Spleen (tissue), 11 donors: ENCODE results near the gene PRKCA. TPM values are rescaled to one million over a fixed set of nuclear protein-coding genes. Genes with fewer than 3 reads are reported as not detected.

Experiments
- DNase-seq: peaks from one replicate; pipeline ENCODE4 v3.0.0-alpha.2; 2020
- H3K27ac ChIP-seq, 8 donors: fragments of 200-600 bp; sonication (generic) in 7 of 8; 1 replicate in 4 of 8; 2 replicates in 4 of 8; pipeline versions ENCODE4 v1.5.0 to v1.8.0; 2016 to 2021; ENCODE audit warnings: inconsistent platforms in 4 of 8, mild to moderate bottlenecking in 4 of 8, moderate library complexity in 1 of 8
- H3K27me3 ChIP-seq, 7 donors: fragments of 200-600 bp; sonication (generic) in 6 of 7; replicated peaks in 1 of 7; 1 replicate in 4 of 7; 2 replicates in 3 of 7; pipeline versions ENCODE4 v1.5.0 to v1.8.0; 2016 to 2021; ENCODE audit warnings: inconsistent platforms in 3 of 7, mild to moderate bottlenecking in 1 of 7
- H3K36me3 ChIP-seq, 6 donors: fragments of 200-600 bp; sonication (generic) in 5 of 6; 1 replicate in 4 of 6; 2 replicates in 2 of 6; pipeline versions ENCODE4 v1.5.0 to v1.8.0; 2016 to 2021; ENCODE audit warnings: inconsistent platforms in 2 of 6
- H3K4me1 ChIP-seq, 6 donors: fragments of 200-600 bp; sonication (generic) in 5 of 6; 1 replicate in 3 of 6; 2 replicates in 3 of 6; pipeline versions ENCODE4 v1.5.0 to v1.8.0; 2016 to 2021; ENCODE audit warnings: inconsistent platforms in 3 of 6
- H3K4me3 ChIP-seq, 8 donors: fragments of 200-600 bp; sonication (generic) in 7 of 8; 1 replicate in 4 of 8; 2 replicates in 4 of 8; pipeline versions ENCODE4 v1.5.0 to v1.8.0; 2016 to 2021; ENCODE audit warnings: inconsistent platforms in 4 of 8, mild to moderate bottlenecking in 4 of 8, moderate library complexity in 2 of 8
- H3K9me3 ChIP-seq, 8 donors: fragments of 200-600 bp; sonication (generic) in 7 of 8; 1 replicate in 4 of 8; 2 replicates in 4 of 8; pipeline versions ENCODE4 v1.5.0 to v1.8.0; 2016 to 2021; ENCODE audit warnings: inconsistent platforms in 4 of 8
- POLR2A ChIP-seq, 3 donors: fragments of 450-650 bp; IDR thresholded peaks; one replicate each; pipeline ENCODE4 v1.5.1; 2017; ENCODE audit warnings: antibody characterized with exemption in 3 of 3, mild to moderate bottlenecking in 1 of 3
- POLR2AphosphoS5 ChIP-seq, 3 donors: sonication (generic); formaldehyde crosslinking; IDR thresholded peaks; one replicate each; pipeline ENCODE4 v1.5.1; 2017; ENCODE audit warnings: antibody characterized with exemption in 3 of 3
- WGBS, 5 donors: extraction: QIAGEN DNeasy Blood & Tissue Kit in 3 of 5; methylation state at CpG; one replicate each; pipeline versions ENCODE4 v1.1.5 to v1.1.7; 2013 to 2018; 5-methylcytosine and 5-hydroxymethylcytosine counted together
- intact Hi-C: fragments of 100-400 bp; cut with DNase I; formaldehyde crosslinking; loops from one replicate; pipeline ENCODE4 v1.15.0; 2023; ENCODE audit warnings: low total_unique reads
- polyA plus RNA-seq, 3 donors: library from polyadenylated mRNA; stranded (reverse); fragments of 200-250 nt; gene quantifications; one replicate each; pipeline ENCODE4 v1.2.1, GENCODE V29; 2013
- total RNA-seq, 7 donors: library from RNA; depleted of rRNA in 3 of 7; stranded (reverse); fragments of >200 nt in 3 of 7; fragmentation: NEBNext Ultra II Directional in 4 of 7; extraction: Animal tissue kit (Norgen Biotek cat#: 25700) in 4 of 7; gene quantifications; one replicate each; pipeline versions ENCODE4 v1.1.0 to v1.2.1, GENCODE V29; 2016 to 2021
- TF ChIP-seq, protein P1 (sequence below), 11 experiments: fragments of 200-600 bp in 7 of 11; fragments of 450-650 bp in 4 of 11; sonication (generic) in 4 of 11; IDR thresholded peaks in 8 of 11; conservative IDR thresholded peaks in 3 of 11; 1 replicate in 7 of 11; 2 replicates in 4 of 11; pipeline versions ENCODE4 v1.4.0 to v1.8.0; 2016 to 2021; ENCODE audit warnings: antibody characterized with exemption in 11 of 11, inconsistent platforms in 4 of 11, mild to moderate bottlenecking in 1 of 11
- donor health status: healthy with polysubstance abuse.
- donor health status: DM: no; HTN: no; CAD: no; lungs with moderate emphysema.
- donor health status: DM: no; HTN: no; CAD: no.
- donor health status: Bipolar disorder and iron deficiency.
- donor health status: healthy.
- donor health status: DM: no; HTN: no; CAD: no.
- donor health status: DM: yes; HTN: yes; CAD: no.

PRKCA gene
- total and polyA plus RNA-seq, 10 donors: 1.7 to 59.7 (median 31.2) TPM

DNA sequence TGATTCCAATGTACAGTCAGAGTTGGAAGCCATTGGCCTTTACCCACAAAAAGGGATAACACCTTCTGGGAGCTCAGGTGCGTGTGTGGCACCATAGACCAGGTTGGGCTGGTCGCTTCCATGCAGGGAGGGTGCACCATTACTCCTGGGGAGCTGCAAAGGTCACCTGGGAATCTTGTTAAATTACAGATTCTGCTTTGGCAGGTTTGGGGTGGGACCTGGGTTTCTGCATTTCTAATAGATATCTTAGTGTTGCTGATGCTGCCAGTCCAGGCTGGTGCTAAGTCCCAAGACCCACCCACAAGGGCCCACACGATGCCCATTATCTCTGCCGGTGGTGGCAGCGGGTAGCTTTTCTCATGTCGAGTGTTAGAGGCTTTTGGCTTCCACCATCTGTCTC is 384.2 kb downstream of the PRKCA start:
- H3K27me3 ChIP-seq: no peaks in the 10 kb centered on the region
- peaks cover 0 to 11% (median 4%) of the 10 kb centered on the region in 6 donors for H3K4me1 ChIP-seq
- H3K4me3 ChIP-seq: no peak overlapping the region
- WGBS, 5 donors: 90 to 96% (median 94%) methylated on average over 6 of the region's 6 CpGs
- no peaks in the 10 kb centered on the region for H3K9me3 ChIP-seq
- TF ChIP-seq POLR2AphosphoS5 (IDR thresholded peaks at IDR 0.05): no peak
- TF ChIP-seq, protein P1, sequence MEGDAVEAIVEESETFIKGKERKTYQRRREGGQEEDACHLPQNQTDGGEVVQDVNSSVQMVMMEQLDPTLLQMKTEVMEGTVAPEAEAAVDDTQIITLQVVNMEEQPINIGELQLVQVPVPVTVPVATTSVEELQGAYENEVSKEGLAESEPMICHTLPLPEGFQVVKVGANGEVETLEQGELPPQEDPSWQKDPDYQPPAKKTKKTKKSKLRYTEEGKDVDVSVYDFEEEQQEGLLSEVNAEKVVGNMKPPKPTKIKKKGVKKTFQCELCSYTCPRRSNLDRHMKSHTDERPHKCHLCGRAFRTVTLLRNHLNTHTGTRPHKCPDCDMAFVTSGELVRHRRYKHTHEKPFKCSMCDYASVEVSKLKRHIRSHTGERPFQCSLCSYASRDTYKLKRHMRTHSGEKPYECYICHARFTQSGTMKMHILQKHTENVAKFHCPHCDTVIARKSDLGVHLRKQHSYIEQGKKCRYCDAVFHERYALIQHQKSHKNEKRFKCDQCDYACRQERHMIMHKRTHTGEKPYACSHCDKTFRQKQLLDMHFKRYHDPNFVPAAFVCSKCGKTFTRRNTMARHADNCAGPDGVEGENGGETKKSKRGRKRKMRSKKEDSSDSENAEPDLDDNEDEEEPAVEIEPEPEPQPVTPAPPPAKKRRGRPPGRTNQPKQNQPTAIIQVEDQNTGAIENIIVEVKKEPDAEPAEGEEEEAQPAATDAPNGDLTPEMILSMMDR (IDR thresholded peaks at IDR 0.05 in 8 of 11, conservative IDR thresholded peaks at IDR 0.05 in 3 of 11): no peak
- no peak for TF ChIP-seq POLR2A (IDR thresholded peaks at IDR 0.05)
- peaks cover 0 to 32% (median 8%) of the 10 kb centered on the region in 6 donors for H3K36me3 ChIP-seq
- H3K27ac ChIP-seq: no peak overlapping the region
- DNase-seq: no peak
- intact Hi-C loops: no loop called here

- H3K4me1 ChIP-seq: peaks cover 0 to 19% (median 8%) of the 10 kb centered on the region in 6 donors
- 76 to 96% (median 91%) methylated on average over 3 of the region's 3 CpGs for WGBS, 5 donors
- no peak overlapping the region for H3K4me3 ChIP-seq
- no peak overlapping the region for H3K27ac ChIP-seq
- no peaks in the 10 kb centered on the region for H3K9me3 ChIP-seq
- DNase-seq: no peak
- intact Hi-C loops: no loop called here
- H3K36me3 ChIP-seq: peaks cover 0 to 32% (median 8%) of the 10 kb centered on the region in 6 donors
- no peaks in the 10 kb centered on the region for H3K27me3 ChIP-seq
- no peak for TF ChIP-seq POLR2AphosphoS5 (IDR thresholded peaks at IDR 0.05)
- TF ChIP-seq, protein P1 (IDR thresholded peaks at IDR 0.05 in 8 of 11, conservative IDR thresholded peaks at IDR 0.05 in 3 of 11): no peak
- no peak for TF ChIP-seq POLR2A (IDR thresholded peaks at IDR 0.05)
These were observed 385.3 kb downstream of the PRKCA start for GRCh38 chr17:66687570-66688284.

- Histone ChIP-seq H3K4me1 (peaks cover 0 to 19% (median 8%) of the 10 kb centered on the region in 6 donors), H3K36me3 (peaks cover 0 to 32% (median 8%) of the 10 kb centered on the region in 6 donors), H3K4me3 (no peak overlapping the region), H3K27ac (peak overlapping the region in 2 of 8 donors; percentile 16 to 45), H3K9me3 (no peaks in the 10 kb centered on the region), H3K27me3 (no peaks in the 10 kb centered on the region)
- no peak for DNase-seq
- no peak for TF ChIP-seq POLR2A (IDR thresholded peaks at IDR 0.05)
- TF ChIP-seq POLR2AphosphoS5 (IDR thresholded peaks at IDR 0.05): no peak
- TF ChIP-seq, protein P1 (IDR thresholded peaks at IDR 0.05 in 8 of 11, conservative IDR thresholded peaks at IDR 0.05 in 3 of 11): no peak
- intact Hi-C loops: no loop called here
- WGBS, 5 donors: 32 to 62% (median 54%) methylated on average over 2 of the region's 2 CpGs
These were observed 386.8 kb downstream of the PRKCA start for GRCh38 chr17:66689221-66689620.

GRCh38 chr17:66690166-66690565 is 387.8 kb downstream of the PRKCA start:
- Histone ChIP-seq H3K27me3 (no peaks in the 10 kb centered on the region), H3K4me3 (no peak overlapping the region), H3K36me3 (peaks cover 0 to 32% (median 9%) of the 10 kb centered on the region in 6 donors), H3K4me1 (peaks cover 0 to 19% (median 8%) of the 10 kb centered on the region in 6 donors), H3K27ac (peak overlapping the region in 2 of 8 donors; percentile 45 to 74), H3K9me3 (no peaks in the 10 kb centered on the region)
- no peak for TF ChIP-seq POLR2A (IDR thresholded peaks at IDR 0.05)
- TF ChIP-seq POLR2AphosphoS5 (IDR thresholded peaks at IDR 0.05): no peak
- TF ChIP-seq, protein P1 (IDR thresholded peaks at IDR 0.05 in 8 of 11, conservative IDR thresholded peaks at IDR 0.05 in 3 of 11): no peak
- intact Hi-C loops: no loop called here
- 78 to 91% (median 90%) methylated on average over 7 of the region's 7 CpGs for WGBS, 5 donors
- DNase-seq: no peak
